ENCODE data around the gene AAR2. TPM values are rescaled to one million over a fixed set of nuclear protein-coding genes. Genes with fewer than 3 reads are reported as not detected.

The AAR2 gene
- total RNA-seq, 1 experiment from 2014 or later = 60.0 TPM

- Mint-ChIP-seq H3K27me3 (ENCODE audit: insufficient read depth, unreplicated experiment) (no peaks in the 10 kb centered on the region), H3K36me3 (ENCODE audit: insufficient read depth, unreplicated experiment) (peaks cover 69% of the 10 kb centered on the region), H3K27ac (ENCODE audit: unreplicated experiment) (no peak overlapping the region), H3K4me1 (ENCODE audit: low read depth, unreplicated experiment) (no peaks in the 10 kb centered on the region), H3K4me3 (ENCODE audit: unreplicated experiment) (no peak overlapping the region), H3K9me3 (ENCODE audit: unreplicated experiment) (no peaks in the 10 kb centered on the region)
- DNase-seq = no peak
- no peak for TF ChIP-seq CTCF (IDR thresholded peaks at IDR 0.05; ENCODE audit: insufficient read depth in 1 of 2, low read depth in 1 of 2, low read length in 1 of 2, severe bottlenecking in 1 of 2, unreplicated experiment in 1 of 2)
- Histone ChIP-seq H3K36me3 (ENCODE audit: control insufficient read depth, insufficient read depth, low read length) (peaks cover 12% of the 10 kb centered on the region), H3K4me3 (ENCODE audit: low read depth, low read length) (no peak overlapping the region), H3K9me3 (no peaks in the 10 kb centered on the region), H3K4me1 (no peaks in the 10 kb centered on the region), H3K27me3 (replicated peaks; ENCODE audit: control insufficient read depth, insufficient read depth, low read length) (no peaks in the 10 kb centered on the region)
- BruUV-seq (replicated peaks) = no TSS peak
- POLR2A ChIA-PET = no interaction called here
- CTCF ChIA-PET = interaction anchor here (1.4 kb wide), 1 partner anchor 12 kb away, joined by 5 read pairs; no protein-coding TSS in a partner anchor
- intact Hi-C loops (cut with micrococcal nuclease; ENCODE audit: unreplicated experiment) = no loop called here
Measured at GRCh38 chr20:36248836-36249235, 12.6 kb downstream of the AAR2 start.

GRCh38 chr20:36249450-36249849, 13.2 kb downstream of the AAR2 start:
- no peaks in the 10 kb centered on the region for H3K9me3 Mint-ChIP-seq (ENCODE audit: unreplicated experiment)
- ChIA-PET POLR2A (no interaction called here), CTCF (interaction anchor here (1.4 kb wide), 1 partner anchor 12 kb away, joined by 5 read pairs; no protein-coding TSS in a partner anchor)
- Histone ChIP-seq H3K4me1 (no peaks in the 10 kb centered on the region), H3K36me3 (ENCODE audit: control insufficient read depth, insufficient read depth, low read length) (peaks cover 12% of the 10 kb centered on the region), H3K9me3 (no peaks in the 10 kb centered on the region), H3K27me3 (replicated peaks; ENCODE audit: control insufficient read depth, insufficient read depth, low read length) (no peaks in the 10 kb centered on the region), H3K4me3 (ENCODE audit: low read depth, low read length) (no peak overlapping the region)
- intact Hi-C loops (cut with micrococcal nuclease; ENCODE audit: unreplicated experiment) = no loop called here
- peaks cover 68% of the 10 kb centered on the region for H3K36me3 Mint-ChIP-seq (ENCODE audit: insufficient read depth, unreplicated experiment)
- no peak overlapping the region for H3K4me3 Mint-ChIP-seq (ENCODE audit: unreplicated experiment)
- no peaks in the 10 kb centered on the region for H3K4me1 Mint-ChIP-seq (ENCODE audit: low read depth, unreplicated experiment)
- no peak for DNase-seq
- no peak overlapping the region for H3K27ac Mint-ChIP-seq (ENCODE audit: unreplicated experiment)
- no peaks in the 10 kb centered on the region for H3K27me3 Mint-ChIP-seq (ENCODE audit: insufficient read depth, unreplicated experiment)
- no peak for TF ChIP-seq CTCF (IDR thresholded peaks at IDR 0.05; ENCODE audit: insufficient read depth in 1 of 2, low read depth in 1 of 2, low read length in 1 of 2, severe bottlenecking in 1 of 2, unreplicated experiment in 1 of 2)
- BruUV-seq (replicated peaks) = TSS peak; percentile 1

GRCh38 chr20:36251426-36251825, 15.1 kb downstream of the AAR2 start:
- Mint-ChIP-seq H3K9me3 (ENCODE audit: unreplicated experiment) (no peaks in the 10 kb centered on the region), H3K27me3 (ENCODE audit: insufficient read depth, unreplicated experiment) (no peaks in the 10 kb centered on the region), H3K4me1 (ENCODE audit: low read depth, unreplicated experiment) (no peaks in the 10 kb centered on the region), H3K4me3 (ENCODE audit: unreplicated experiment) (no peak overlapping the region), H3K36me3 (ENCODE audit: insufficient read depth, unreplicated experiment) (peaks cover 69% of the 10 kb centered on the region), H3K27ac (ENCODE audit: unreplicated experiment) (no peak overlapping the region)
- intact Hi-C loops (cut with micrococcal nuclease; ENCODE audit: unreplicated experiment) = no loop called here
- no peak for DNase-seq
- no peak for TF ChIP-seq CTCF (IDR thresholded peaks at IDR 0.05; ENCODE audit: insufficient read depth in 1 of 2, low read depth in 1 of 2, low read length in 1 of 2, severe bottlenecking in 1 of 2, unreplicated experiment in 1 of 2)
- Histone ChIP-seq H3K27me3 (replicated peaks; ENCODE audit: control insufficient read depth, insufficient read depth, low read length) (no peaks in the 10 kb centered on the region), H3K4me1 (no peaks in the 10 kb centered on the region), H3K4me3 (ENCODE audit: low read depth, low read length) (no peak overlapping the region), H3K36me3 (ENCODE audit: control insufficient read depth, insufficient read depth, low read length) (peaks cover 8% of the 10 kb centered on the region; the same call in 1 of the 2 replicates), H3K9me3 (no peaks in the 10 kb centered on the region)
- POLR2A ChIA-PET = no interaction called here
- BruUV-seq (replicated peaks) = no TSS peak
- CTCF ChIA-PET = no interaction called here
